GM19238 (cell line): ENCODE results near the gene BTF3.

Experiments used
- DNase-seq: peaks from one replicate; pipeline ENCODE4 v3.0.0; 2011; ENCODE audit warnings: low spot score; ENCODE audit not compliant: insufficient read length

The BTF3 gene

DNA sequence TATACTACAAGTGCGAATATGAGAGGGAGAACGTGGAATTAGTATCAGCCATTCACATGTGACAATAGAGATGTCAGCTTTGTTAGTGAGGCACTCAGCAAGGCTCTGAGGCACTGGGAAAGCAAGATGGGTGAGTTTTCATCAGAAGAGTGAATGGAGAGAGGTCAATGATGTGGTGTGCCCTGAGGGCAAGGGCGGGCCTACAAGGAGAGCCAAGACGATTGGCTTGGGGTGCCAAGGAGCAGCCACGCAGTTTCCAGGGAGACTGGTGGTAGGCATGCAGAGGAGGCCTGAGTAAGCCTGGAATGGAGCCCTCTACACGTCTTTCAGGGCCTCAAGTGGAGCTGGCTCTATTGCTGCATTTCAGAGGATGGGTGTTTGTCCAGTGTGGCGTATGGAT, 24.7 kb downstream of the BTF3 start:
- DNase-seq: no peak

DNA sequence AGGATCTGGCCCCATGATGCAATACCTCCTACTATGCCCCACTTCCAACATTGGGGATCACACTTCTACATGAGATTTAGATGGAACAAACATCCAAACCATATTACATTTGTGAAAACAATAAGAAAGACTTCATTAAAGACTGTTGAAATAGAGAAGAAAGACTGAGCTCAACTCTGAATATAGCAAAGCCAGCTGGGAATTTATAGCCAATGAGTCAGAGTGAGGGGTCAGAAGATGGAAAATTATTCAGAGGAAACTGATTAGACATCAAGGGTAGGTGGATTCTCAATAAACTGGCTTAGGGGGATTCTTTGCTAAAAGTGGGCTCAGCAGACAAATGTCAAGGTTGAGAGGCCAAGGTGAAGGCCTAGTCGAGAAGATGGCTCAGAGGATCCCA, 25.6 kb downstream of the BTF3 start:
- no peak for DNase-seq

DNA sequence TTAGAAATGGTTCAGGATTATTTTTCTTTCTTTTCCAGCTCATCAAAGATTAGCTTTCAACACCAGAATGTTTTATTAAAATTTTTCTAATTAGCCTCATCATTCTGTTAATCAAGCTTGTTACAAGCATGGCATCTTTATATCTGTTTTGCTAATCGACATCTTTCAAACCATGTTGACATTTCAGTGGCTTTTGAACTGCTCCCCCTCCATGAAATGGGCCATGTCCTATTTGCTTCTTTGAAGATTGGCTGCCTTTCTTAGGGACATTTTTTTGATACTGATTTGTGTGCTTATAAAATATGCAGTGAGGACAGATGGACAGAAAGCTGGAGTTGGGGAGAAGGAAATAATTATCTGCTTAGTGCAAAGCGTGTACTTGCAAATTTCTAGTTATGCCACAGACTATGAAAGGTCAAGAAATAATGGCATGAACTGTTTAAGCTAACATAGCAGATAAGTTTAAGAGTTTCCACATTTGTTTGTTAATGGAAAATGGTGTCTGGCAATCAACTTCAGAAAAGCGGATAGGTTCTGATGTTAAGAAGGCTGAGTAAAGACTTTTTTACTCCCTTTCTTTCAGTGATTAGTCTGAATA, 27.5 kb downstream of the BTF3 start:
- DNase-seq: no peak

DNA sequence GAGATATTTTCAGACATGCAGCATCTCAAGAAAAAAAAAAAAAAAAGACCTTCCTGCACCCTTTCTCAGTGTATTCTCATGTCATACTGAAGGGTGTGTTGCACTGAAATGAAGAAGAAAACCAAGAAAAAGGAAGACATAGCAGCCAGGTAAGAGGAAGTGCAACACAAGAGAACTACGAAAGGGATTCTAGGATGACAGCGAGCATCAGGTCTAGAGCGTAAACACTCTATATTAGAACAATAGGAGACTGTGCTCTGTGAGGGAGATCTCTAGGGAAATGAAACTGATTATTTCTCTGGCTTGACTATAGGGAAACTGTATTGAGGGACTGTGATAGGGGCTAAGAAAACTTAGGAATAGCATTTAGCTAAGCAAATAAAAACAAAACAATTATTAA, 30.0 kb downstream of the BTF3 start:
- DNase-seq: no peak

DNA sequence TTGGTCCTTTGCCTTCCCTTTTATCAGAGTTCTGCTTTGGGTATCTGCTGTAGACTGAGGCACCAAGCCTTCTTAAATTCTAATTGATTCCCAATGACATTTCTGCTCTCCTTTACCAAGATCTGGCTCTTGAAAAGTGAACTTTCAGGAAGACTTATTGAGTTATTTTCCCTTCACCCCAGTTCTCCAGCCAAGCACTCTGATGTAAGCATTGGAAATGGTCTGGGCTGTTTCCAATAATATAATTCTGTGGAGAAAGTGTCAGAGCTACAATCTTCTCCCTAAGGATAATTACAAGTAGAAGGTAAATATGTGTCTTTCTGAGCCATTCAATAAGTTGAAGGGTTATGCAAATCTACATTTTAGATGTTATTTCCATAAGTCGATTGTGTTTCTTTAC, 30.8 kb downstream of the BTF3 start:
- DNase-seq: no peak

DNA sequence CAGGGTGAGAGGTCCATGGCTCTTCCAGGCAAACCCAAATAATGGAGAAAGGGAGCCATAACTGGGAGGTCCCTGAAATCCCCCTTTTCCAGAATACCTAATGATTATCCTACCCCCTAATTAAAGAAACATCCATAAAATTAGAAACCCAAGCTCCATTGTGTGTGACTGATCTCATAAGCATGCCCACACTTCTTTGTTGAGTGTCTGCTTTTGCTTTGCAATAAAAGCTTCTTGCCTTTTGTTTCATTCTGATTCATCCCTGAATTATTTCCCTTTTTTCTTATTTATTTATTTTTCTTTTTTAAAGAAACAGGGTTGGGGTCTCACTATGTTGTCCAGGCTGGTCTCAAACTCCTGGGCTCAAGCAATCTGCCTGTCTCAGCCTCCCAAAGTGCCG, 33.1 kb downstream of the BTF3 start:
- no peak for DNase-seq

DNA sequence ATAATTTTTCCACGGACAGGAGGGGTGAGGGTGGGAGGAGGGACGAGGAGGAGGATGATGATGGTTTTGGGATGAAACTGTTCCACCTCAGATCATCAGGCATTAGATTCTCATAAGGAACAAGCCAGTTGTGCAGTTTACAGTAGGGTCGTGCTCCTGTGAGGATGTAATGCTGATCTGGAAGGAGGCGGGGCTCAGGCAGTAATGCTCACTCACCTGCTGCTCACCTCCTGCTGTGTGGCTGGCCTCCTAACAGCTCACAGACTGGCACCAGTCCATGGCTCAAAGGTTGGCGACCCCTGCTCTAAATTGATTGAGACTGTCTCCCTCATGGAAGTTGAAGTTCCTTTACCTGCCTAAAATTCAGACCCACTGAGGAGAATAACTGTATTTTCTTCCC, 34.0 kb downstream of the BTF3 start:
- no peak for DNase-seq

DNA sequence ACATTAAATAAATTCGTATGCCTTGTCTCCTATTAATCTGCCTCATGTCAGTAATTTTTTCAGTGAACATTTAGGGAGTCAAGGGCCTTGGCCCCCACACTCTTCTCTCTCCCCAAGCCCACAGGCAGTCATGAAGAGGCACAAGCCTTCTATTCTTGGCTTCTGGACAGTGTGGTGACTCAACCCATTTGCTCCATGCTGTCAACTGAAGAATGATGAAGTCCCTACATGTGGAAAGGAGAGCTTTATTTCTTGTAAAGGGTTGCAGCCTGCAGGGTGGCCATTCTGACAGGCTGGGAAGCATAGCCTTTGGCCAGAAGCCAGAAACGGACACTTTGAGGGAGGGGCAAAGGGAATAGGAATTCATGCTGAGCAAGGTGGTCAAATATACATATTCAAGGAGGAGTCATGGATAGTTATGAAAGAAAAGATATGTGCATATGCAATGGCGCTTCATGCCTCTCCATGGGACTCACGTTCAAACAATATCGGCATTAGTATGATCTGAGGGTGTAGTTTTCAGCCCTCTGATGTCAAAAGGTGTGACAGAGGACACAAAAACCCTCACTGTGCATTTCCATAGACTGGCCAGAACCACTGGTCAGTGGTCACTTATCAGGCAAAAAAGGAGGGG, 35.9 kb downstream of the BTF3 start:
- no peak for DNase-seq

DNA sequence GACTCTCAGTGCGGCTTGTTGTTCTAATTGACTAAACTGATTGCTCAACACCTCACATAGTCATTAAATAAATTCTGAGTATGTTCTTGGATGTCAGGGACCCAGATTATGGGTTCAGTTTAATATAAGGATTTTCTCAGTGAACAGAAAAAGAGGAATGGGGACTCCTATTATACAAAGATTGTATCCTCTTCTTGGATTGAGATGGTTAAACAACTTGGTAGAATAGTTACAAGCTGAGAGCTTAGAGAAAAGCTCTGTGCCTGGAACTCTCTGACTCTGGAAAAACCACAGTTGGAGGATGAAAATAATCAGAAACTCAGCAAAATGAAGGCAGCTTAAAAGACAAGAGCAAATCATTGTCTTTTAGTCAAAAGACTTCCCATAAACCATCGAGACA, 36.7 kb downstream of the BTF3 start:
- no peak for DNase-seq

DNA sequence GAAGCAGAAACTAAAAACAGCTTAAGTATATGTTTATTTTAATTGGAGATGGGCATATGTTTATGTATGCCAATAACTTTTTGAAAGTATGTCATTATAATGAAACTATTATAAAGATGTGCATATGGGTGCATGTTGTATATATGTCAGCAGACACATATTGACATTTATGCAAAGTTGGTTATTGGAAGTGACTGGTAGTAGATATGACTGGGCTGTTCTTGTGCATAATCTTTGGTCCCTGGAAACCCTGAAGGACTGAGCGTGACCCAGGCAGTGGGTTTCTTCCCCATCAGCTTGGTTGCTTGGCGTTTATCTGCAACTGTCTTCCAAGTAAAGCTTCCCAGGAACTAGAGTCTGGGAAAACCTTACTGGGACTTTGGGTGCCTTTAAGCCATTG, 41.5 kb downstream of the BTF3 start:
- DNase-seq: no peak

DNA sequence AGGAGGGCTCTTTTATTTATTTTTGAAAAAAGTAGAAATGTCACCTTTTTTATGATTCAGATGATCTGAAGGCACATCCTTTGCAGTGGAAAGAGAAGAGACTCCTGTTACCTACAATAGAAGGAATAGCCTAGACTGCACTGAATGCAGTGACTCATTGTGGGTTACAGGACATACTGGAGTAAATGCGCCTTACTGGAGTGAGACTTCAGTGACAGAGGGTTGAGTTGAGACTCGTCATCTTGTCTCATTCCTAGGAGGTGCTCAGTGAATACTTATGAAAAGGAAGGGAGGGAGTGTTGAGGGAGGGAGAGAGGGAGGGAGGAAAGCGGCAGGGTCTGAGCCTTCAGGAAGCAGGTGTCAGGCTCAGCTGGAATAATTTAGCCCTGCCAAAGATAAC, 42.0 kb downstream of the BTF3 start:
- DNase-seq: no peak

DNA sequence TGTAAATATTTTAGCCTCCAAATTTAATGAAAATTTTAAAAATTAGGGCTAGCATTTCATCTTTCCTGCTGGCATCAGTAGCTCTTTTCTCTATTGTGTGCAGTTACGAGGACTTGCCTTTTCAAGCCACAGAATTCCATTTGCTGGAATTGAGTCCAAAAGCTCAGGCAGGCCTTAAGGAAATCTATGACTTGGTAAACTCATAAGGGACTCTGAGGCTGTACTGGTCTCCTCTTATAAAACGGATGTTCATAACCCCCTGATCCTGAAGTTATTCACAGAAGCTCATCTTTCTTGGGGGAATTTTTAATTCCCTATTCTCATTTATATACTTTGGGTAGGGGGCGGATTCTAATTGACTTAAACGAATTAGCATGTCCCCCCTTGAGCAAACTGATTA, 43.8 kb downstream of the BTF3 start:
- no peak for DNase-seq

DNA sequence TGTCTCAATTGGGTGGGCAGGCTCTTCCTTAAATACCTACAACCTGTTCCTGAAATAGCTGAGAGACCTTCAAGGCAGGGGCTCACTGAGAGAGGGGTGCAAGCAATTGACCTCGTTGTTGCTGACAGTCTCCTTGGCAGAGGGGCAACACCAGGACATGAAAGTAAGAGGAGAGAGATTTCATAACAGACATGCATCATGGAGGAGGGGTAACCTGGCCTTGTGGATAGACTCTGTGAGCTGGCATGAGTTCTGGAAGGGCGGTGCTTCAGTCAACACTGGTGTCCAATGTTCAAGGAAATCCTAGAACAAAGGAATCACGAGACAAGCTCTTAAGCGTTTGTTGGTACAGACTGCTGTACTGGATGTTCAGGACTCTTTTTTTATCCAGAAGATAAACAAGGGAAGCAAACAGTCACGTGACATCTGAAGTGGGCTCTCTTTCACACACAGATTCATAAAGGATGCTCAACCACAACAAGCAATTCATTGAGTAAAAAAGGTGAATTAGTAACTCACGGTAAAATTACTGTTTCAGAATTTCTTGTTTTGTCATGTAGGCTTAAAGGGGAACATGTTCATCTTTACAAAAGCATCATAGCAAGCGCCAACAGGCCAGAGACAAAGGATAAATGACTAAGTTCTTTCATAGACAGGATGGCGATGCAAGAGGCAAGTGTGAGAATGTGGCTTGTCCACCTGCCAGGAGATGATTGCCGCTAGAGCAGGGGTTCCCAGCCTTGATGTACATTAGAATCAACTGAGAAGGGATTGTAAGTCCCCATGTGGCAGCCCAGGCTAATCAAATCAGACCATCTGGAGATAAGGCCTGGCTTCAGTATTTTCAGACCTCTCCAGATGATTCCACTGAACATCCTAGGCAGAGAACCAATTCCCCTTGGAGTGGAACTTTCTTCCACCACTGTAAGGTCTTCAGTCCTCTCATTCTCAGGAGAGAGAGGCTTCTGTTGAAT, 46.5 kb downstream of the BTF3 start:
- DNase-seq: no peak

DNA sequence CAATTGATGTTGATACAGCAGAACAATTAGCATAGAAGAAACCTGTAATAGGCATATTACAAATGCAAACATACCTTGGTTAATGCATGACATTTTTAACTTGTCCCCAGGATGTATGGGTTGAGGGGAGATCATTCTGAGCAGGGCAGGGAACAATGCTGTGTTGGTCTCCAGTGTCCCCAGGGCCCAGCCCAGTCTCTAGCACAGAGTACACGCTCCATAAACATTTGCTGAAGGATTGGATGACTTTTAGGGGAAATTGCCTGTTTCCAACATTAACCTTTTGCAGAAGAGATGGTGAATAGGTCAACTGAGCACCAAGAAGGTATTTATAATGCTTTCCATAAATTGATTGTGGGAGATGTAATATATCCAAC, 47.1 kb downstream of the BTF3 start:
- no peak for DNase-seq

DNA sequence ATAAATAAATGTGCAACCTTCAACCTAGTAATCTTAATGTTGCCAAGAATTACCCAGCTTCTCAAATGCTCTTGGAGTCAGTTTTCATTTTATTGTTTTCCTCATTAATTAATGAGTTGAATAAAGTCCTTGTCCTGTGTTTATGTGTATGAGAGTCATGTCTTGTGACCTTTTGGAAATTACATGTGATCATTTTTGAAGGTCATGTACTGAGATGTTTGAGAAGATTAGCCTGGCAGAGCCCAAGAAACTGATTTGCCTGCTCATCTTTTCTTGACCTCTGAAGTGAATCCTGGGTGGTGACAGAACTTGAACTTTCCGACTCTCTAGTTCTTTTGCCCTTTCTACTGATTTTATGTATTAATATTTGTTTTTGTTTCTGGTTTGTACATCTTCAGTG, 51.8 kb downstream of the BTF3 start:
- DNase-seq: no peak

DNA sequence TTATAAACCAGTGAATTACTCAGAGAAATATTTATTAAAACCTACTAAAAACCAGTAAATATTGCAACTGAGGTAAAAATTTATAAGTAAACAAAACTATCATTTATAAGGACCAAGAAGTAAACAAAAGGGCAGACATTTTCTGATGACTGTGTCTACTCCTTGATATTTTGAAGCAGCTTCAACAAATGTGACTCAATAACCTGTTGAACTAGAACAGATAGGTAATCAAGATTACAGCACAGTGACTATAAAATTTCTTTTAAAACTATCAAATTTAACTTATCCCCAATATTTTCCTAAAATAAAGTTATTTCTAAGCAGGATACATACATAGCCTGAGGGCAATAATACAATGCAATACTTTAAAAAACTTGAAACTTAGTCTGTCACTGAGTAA, 54.4 kb downstream of the BTF3 start:
- no peak for DNase-seq
